GOT3 (cell line): ENCODE data around the gene HRG.
"Not testable (repeated sequence)": the region's sequence is repeated elsewhere in the genome, so short reads cannot be mapped to it uniquely, and the experiment has no call there.

Experiments used
- DNase-seq: peaks from one replicate; lab custom pipeline; 2025; ENCODE audit warnings: mixed read lengths; lab: John Stamatoyannopoulos, UW

Gene HRG

DNA sequence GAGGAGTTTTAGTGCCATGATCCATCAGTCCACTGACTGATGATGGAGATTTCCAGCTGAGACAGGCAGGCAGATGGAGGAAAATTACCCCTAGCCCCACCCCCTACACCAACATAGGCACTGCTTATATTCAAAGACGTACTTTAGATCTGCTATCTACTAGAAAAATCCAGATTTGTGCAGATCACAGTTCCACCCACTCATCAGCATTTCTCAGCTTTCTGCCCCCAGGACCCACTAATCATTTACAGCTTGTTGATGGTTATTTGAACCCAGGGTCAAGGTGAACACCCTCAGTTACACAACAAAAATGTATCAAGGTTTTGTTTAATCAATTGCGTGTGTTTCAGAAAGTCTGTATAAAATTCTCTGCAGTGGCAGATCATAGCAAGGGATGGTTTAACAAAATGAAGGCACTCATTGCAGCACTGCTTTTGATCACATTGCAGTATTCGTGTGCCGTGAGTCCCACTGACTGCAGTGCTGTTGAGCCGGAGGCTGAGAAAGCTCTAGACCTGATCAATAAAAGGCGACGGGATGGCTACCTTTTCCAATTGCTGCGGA is at the start of gene HRG:
HRG (plus strand) TSS at position 390 of the 564 bp plus-strand sequence; CDS start at position 408, 18 bp downstream.
- no peak for DNase-seq

- no peak for DNase-seq
These were observed 49.6 kb upstream of the HRG start for GRCh38 chr3:186616299-186616617.

- peak; percentile 86 for DNase-seq
These were observed 48.5 kb upstream of the HRG start for GRCh38 chr3:186617036-186617946.

GRCh38 chr3:186618318-186618938 is 47.4 kb upstream of the HRG start:
- no peak for DNase-seq

DNA sequence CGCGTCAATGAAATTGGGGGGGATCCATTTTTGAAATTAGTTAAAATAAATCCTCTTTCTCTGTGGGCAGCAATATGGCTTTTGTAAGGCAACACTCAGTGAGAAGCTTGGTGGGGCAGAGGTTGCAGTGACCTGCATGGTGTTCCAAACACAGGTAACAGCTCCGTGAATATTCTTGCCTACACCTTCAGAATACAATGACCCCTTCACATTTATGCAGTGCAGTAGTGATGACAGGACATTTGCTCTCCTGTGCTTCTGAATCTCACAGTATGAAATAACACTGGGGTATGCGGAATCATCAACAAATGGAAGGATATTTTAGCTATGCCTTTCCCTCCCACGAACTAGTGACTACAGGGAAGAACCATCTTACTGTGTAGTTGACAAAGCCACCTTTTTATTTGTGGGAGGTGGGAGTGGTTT is 46.0 kb upstream of the HRG start:
- no peak for DNase-seq

- DNase-seq = no peak
These were observed 45.4 kb upstream of the HRG start for GRCh38 chr3:186620213-186621092.

DNA sequence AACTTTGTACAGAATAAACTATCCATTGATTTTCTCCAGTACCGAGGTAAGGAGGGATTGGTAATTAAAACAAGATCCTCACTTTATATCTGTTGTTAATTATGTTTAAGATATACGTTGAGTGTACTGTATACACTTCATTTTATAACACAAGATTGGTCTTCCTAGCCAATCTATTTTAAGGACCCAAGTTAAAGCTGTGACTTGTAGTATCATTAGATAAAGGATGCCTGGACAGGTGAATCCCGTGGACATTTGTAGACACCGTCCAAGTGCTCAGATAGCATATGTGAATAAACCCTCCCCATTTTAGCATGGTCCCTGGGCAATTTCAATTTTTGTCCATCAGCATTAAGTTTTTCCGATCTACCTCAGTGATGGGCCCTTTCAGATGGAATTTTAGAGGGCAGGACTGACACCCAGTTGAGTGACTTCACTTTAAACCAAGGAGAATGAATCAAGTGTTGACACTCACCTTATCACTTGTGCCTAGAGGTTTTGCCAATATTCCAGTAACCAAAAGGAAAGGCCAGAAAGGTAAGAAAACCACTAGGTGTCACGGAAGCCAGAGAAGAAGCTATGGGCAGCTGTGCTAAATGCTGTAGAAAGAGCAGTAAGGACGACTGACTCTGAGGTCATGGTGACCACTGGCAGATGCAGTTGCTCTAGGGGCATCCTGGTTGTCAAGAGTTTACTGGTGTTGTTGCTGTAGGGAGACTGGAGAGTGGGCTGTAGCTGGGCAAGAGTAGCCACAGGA is 43.7 kb upstream of the HRG start:
- no peak for DNase-seq

DNA sequence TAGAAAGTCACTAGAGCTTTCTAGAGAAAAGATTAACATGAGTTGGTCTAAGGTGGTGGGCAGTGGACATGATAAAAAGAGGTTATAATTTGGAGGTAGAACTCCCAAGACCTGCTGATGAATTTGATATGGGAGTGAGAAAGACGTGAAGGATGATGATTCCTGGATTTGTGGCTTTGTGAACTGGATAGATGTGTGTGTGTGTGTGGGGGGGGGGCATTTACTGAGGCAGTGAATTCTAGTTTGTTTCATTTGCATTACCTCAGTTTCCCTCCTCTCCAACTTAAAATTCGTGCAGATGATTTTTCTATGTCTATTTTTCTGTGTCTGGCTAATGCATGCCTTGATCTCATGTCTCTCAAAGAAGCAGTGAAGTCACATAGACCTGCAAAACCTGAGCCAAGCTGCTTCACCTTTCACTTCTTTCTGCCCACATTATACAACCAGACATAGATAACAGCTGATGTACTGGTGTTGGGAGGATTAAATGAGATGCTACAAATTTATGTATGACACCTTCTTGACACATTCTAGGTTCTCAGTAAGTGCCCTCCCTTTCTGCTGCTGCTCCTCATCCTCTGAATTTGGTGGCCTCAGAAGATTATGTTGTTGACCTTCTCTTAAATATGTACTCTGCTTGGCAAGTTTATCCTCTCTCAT is 43.0 kb upstream of the HRG start:
- DNase-seq = no peak

GRCh38 chr3:186624598-186624997 is 41.2 kb upstream of the HRG start:
- no peak for DNase-seq

DNA sequence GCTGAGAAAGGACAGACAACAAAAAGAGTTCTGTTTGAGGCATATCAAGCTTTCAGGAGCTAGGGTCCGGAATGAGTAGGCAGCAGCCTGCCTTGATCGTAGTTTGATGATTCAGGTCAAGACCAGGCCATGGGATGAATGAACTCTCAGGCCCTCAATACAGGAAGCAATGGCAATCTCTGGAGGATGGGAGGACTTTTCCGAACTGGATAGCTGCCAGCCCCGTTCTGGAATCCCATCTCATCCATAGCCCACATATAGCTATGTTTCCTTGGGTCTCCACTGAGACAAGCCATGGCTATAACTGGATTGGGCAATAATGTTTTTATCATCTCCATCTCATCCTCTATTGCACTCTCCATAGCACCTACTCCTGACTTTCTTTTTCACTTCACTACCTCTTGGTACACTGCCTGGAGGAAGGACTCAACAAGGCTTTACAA is 40.2 kb upstream of the HRG start:
- no peak for DNase-seq

DNA sequence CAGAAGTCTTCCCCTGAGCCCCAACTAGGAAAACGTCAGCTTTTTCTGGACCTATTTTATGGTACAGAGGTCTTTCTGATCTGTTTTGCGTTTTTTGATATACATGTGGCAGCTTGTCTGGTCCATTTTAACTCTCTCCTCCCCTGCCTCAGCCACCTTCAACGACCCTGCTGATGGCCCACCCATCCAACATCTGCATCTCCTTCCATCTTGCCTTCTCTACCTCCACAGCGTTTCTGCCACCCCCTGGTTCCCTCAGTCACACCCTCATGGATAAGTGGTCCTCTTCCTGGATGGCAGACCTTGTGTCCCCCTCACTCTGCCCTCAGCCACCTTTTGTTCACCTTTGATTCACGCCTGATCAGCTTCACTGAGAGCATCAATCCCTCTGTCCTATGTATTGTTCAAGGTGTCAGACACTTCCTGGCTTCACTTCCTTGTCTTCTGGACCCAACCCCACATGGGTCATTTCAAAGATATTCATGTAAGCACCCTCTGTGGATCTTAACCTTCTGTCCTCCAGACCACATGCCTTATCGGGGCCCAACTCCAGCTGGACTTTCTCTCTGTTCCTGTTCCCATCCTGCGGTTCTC is 39.5 kb upstream of the HRG start:
- no peak for DNase-seq

DNA sequence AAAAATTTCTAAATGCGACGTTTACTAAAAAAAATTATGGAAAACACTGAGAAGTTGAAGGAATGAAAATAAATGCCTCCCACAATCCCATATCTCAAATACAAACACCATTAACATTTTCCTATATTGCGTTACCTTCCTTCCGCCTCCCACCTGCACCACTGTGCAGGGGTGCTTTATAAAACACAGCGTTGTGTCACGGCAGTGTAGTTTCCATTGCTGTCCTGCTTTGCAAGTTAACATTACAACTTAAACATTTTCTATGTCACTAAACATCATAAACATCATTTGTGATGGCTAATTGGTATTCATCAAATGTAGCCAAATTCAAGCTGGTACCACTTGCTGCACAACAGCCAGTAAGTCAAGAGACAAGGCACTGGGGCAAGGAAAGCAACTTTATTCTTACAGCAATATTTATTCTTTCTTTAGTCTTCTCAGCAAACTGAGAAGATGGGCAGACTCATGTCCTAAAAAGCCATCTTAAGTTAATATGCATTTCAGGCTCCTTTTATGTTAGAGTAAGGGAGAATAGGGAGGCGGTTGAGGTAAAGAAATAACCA is 37.9 kb upstream of the HRG start:
- no peak for DNase-seq

GRCh38 chr3:186628756-186629155 is 37.1 kb upstream of the HRG start:
- no peak for DNase-seq

GRCh38 chr3:186630950-186631641 is 34.7 kb upstream of the HRG start:
- no peak for DNase-seq

GRCh38 chr3:186633481-186633880 is 32.3 kb upstream of the HRG start:
- no peak for DNase-seq

DNA sequence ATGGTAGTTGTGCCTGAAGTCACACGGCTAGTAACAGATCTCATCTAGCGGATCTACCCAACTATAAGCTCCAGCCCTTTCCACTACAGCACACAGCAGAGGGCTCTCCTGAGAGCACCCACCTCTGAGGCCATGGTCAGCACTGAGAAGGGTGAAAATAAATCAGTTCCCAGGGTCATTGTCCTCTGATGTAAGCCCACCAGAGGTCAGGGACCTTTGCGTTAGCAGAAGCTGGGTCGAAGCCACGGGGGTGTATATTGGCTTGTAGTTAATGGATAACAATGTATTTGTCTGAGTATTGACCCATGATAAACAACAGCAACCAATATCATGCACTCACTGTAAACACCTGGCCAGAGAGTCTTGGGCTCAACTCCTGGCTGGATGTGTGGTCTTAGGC is 31.6 kb upstream of the HRG start:
- not testable (repeated sequence) for DNase-seq

GRCh38 chr3:186635532-186635931 is 30.3 kb upstream of the HRG start:
- DNase-seq = no peak

- DNase-seq = no peak
These were observed 29.3 kb upstream of the HRG start for GRCh38 chr3:186636536-186636935.

DNA sequence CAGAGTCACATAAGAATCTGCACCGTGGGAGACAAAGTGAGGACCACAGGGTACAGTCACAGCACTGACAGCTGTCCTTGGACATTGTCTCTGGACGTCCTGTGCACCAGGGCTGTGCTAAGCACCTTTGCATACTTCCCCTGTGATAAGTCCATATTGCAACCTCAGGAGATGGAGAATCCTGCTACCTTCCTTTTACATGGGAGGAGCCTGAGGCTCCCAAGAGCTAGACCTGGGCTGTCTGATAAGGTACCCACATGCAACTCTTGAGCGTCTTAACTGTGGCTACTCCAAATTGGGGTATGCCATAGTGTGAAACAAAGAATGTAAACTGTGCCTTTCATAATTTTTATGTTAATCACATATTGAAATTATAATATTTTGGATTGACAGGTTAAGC is 28.1 kb upstream of the HRG start:
- DNase-seq = no peak
